Trophoblast cell (in vitro differentiated cells and primary cell): ENCODE results near the gene GADD45G.
A peak's percentile ranks its signal among the peaks of the same experiment; 100 is the strongest.

Source experiments
- DNase-seq, 2 donors: peaks; one replicate each; pipeline ENCODE4 v3.0.0-alpha.2; 2016
- H2AFZ ChIP-seq: 2 replicates; pipeline ENCODE4 v1.6.1; 2013; ENCODE audit warnings: low read length, moderate library complexity, mild to moderate bottlenecking; ENCODE audit not compliant: insufficient read depth, poor library complexity
- H2AK5ac ChIP-seq: 2 replicates; pipeline ENCODE4 v1.6.1; 2013; ENCODE audit warnings: mild to moderate bottlenecking, low read length
- H2BK120ac ChIP-seq: 2 replicates; pipeline ENCODE4 v1.6.1; 2013; ENCODE audit warnings: low read length, mild to moderate bottlenecking, moderate library complexity; ENCODE audit not compliant: insufficient read depth, poor library complexity
- H2BK12ac ChIP-seq: 2 replicates; pipeline ENCODE4 v1.6.1; 2013; ENCODE audit warnings: mild to moderate bottlenecking, low read length, moderate library complexity
- H2BK5ac ChIP-seq: 2 replicates; pipeline ENCODE4 v1.6.1; 2013; ENCODE audit warnings: low read length, low read depth, moderate library complexity, mild to moderate bottlenecking; ENCODE audit not compliant: poor library complexity
- H3K14ac ChIP-seq: 2 replicates; pipeline ENCODE4 v1.6.1; 2013; ENCODE audit warnings: mild to moderate bottlenecking, low read length
- H3K18ac ChIP-seq: 2 replicates; pipeline ENCODE4 v1.6.1; 2013; ENCODE audit warnings: mild to moderate bottlenecking, low read length
- H3K23ac ChIP-seq: 2 replicates; pipeline ENCODE4 v1.6.1; 2013; ENCODE audit warnings: low read length
- H3K27ac ChIP-seq: 2 replicates; pipeline ENCODE4 v1.5.1; 2013; ENCODE audit warnings: low read depth, mild to moderate bottlenecking, inconsistent platforms, low read length, moderate library complexity
- H3K27me3 ChIP-seq: 2 replicates; pipeline ENCODE4 v1.6.1; 2013; ENCODE audit warnings: inconsistent platforms, mild to moderate bottlenecking, low read length, moderate library complexity; ENCODE audit not compliant: insufficient read depth
- H3K36me3 ChIP-seq, 2 experiments: 1 replicate in 1 of 2; 2 replicates in 1 of 2; pipeline ENCODE4 v1.6.1; 2013; ENCODE audit warnings: low read length in 2 of 2, mild to moderate bottlenecking in 2 of 2, moderate library complexity in 1 of 2; ENCODE audit not compliant: insufficient read depth in 2 of 2, control insufficient read depth in 1 of 2
- H3K4ac ChIP-seq: 2 replicates; pipeline ENCODE4 v1.6.1; 2013; ENCODE audit warnings: low read depth, mild to moderate bottlenecking, low read length, moderate library complexity
- H3K4me1 ChIP-seq, 2 experiments: 1 replicate in 1 of 2; 2 replicates in 1 of 2; pipeline ENCODE4 v1.6.1; 2013; ENCODE audit warnings: low read length in 2 of 2, mild to moderate bottlenecking in 2 of 2, moderate library complexity in 1 of 2; ENCODE audit not compliant: insufficient read depth in 2 of 2, control insufficient read depth in 1 of 2
- H3K4me2 ChIP-seq: 2 replicates; pipeline ENCODE4 v1.6.1; 2013; ENCODE audit warnings: inconsistent platforms, mild to moderate bottlenecking, low read length, moderate library complexity
- H3K4me3 ChIP-seq: 2 replicates; pipeline ENCODE4 v1.5.1; 2013; ENCODE audit warnings: mild to moderate bottlenecking, low read depth, low read length, inconsistent platforms
- H3K79me1 ChIP-seq: one replicate; pipeline ENCODE4 v1.6.1; 2013; ENCODE audit warnings: low read length
- H3K79me2 ChIP-seq: 2 replicates; pipeline ENCODE4 v1.6.1; 2013; ENCODE audit warnings: low read length, mild to moderate bottlenecking; ENCODE audit not compliant: control insufficient read depth, insufficient read depth, poor library complexity
- H3K9ac ChIP-seq: 2 replicates; pipeline ENCODE4 v1.6.1; 2013; ENCODE audit warnings: mild to moderate bottlenecking, low read length
- H3K9me3 ChIP-seq: 2 replicates; pipeline ENCODE4 v1.6.1; 2013; ENCODE audit warnings: low read depth, mild to moderate bottlenecking, control low read depth, inconsistent platforms, low read length; ENCODE audit not compliant: insufficient read depth
- H4K12ac ChIP-seq: 2 replicates; pipeline ENCODE4 v1.6.1; 2013; ENCODE audit warnings: low read depth, mild to moderate bottlenecking, low read length, moderate library complexity
- H4K8ac ChIP-seq: 2 replicates; pipeline ENCODE4 v1.6.1; 2013; ENCODE audit warnings: low read depth, mild to moderate bottlenecking, low read length, moderate library complexity
- H4K91ac ChIP-seq: one replicate; pipeline ENCODE4 v1.6.1; 2013; ENCODE audit warnings: low read depth, mild to moderate bottlenecking, low read length, moderate library complexity
- WGBS: extraction: QIAGEN DNeasy Blood & Tissue Kit; methylation state at CpG from one replicate; pipeline ENCODE4 v1.1.7; 2013; ENCODE audit warnings: missing lambda C conversion rate; ENCODE audit not compliant: insufficient read length, insufficient coverage; ENCODE audit errors: extremely low coverage; 5-methylcytosine and 5-hydroxymethylcytosine counted together

The GADD45G gene

DNA sequence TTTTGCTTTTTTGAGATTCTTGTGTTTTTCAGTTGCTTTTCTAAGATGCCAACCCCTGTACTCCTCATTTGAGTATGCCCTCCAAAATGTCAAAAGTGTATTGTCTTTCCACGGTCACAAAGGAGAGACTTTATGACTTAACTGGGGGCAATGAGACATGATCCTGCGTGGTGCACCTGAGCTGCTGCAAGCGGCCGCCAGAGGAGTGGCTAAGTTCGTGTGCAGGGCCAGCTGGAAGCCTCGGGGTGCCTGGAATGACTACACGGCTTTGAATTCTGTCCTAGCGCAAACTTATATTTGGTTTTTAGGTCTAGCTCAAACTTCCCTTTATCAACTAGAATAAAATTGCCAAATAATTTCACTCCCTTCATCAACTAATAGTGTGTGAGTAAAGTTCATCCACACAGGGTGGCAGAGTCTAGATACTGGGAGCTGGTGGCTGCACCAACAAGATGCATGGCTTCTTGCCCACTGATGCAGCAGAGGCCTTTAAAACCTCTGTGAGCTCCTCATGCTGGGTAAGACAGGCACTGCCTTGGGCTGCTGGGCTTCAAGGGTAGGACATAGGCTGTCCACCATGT, 4.7 kb downstream of the GADD45G start:
- Histone ChIP-seq H2BK120ac (no peak overlapping the region), H3K14ac (no peak overlapping the region), H3K4me1 (peaks cover 5 to 15% of the 10 kb centered on the region in 2 experiments), H3K27me3 (no peaks in the 10 kb centered on the region), H3K4ac (no peak overlapping the region), H3K9ac (no peak overlapping the region), H2BK12ac (no peak overlapping the region), H2AFZ (no peak overlapping the region), H3K27ac (no peak overlapping the region), H4K8ac (no peak overlapping the region), H4K12ac (no peak overlapping the region), H3K79me1 (peaks cover 27% of the 10 kb centered on the region), H4K91ac (no peak overlapping the region), H3K23ac (no peak overlapping the region), H2AK5ac (no peak overlapping the region), H3K36me3 (peaks cover 12 to 16% of the 10 kb centered on the region in 2 experiments), H2BK5ac (no peak overlapping the region), H3K79me2 (peaks cover 12% of the 10 kb centered on the region), H3K18ac (no peak overlapping the region), H3K9me3 (peaks cover 7% of the 10 kb centered on the region), H3K4me2 (no peak overlapping the region), H3K4me3 (no peak overlapping the region)
- no peak for DNase-seq
- WGBS = no CpG with 5 or more reads among the region's 8 CpGs

DNA sequence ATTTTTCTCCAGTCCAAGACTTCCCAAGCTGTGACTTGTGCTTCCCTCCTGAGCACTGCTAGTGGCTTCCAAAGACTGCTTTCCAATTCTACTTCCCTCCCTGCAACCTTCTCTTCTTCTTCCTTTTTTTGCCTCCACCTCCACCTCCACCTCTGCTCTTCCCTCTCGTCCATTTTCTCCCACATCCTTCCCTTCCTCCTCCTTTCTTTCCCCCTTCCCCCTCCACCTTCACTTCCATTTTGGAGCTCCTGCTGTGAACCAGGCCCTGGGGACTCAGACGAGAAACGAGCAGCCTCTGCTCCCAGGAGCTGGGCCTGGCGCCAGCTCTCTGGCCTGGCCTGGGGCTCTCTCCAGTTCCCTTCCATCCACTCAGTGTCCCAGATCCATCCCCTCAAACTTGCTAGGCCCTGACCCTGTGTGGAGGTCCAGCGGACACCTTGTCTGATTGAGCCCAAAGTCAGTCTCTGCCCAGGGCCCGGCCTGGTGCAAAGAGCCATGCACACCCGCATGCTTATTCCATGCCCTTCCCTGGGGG, 5.6 kb downstream of the GADD45G start:
- Histone ChIP-seq H3K23ac (no peak overlapping the region), H3K9me3 (peaks cover 7% of the 10 kb centered on the region), H2AFZ (no peak overlapping the region), H3K27me3 (no peaks in the 10 kb centered on the region), H3K4me2 (no peak overlapping the region), H4K91ac (peak overlapping the region; percentile 77), H3K79me1 (peaks cover 24% of the 10 kb centered on the region), H2BK12ac (peak overlapping the region; percentile 19), H3K79me2 (peaks cover 7% of the 10 kb centered on the region), H3K4me3 (no peak overlapping the region), H2BK5ac (no peak overlapping the region), H2BK120ac (peak overlapping the region; percentile 69), H4K12ac (no peak overlapping the region), H3K4ac (no peak overlapping the region), H3K14ac (peak overlapping the region; percentile 58), H4K8ac (no peak overlapping the region), H3K27ac (no peak overlapping the region), H3K18ac (peak overlapping the region; percentile 19), H3K9ac (no peak overlapping the region), H3K4me1 (peaks cover 8 to 17% of the 10 kb centered on the region in 2 experiments), H2AK5ac (peak overlapping the region; percentile 59), H3K36me3 (peaks cover 12 to 13% of the 10 kb centered on the region in 2 experiments)
- no peak for DNase-seq
- WGBS = 100% methylated on average over 1 of the region's 7 CpGs

DNA sequence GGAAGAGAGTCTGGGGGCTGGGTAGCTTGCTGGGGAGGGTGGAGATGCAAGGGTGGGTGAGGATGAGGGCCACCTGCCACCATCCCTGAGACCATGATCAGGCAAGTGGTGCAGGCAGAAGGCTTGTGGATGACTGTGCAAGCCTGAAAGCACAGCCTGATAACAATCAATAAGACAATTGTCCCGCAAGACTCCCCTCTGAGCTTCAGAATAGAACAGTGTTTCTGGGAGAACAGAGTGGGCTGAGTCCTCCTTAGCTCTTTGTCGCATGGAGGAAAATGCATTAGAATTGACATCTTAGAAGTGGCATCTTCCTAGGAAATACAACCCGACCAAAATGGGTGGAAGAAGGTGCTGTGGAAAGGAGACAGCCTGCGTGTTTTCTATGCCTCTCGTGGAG, 6.6 kb downstream of the GADD45G start:
- Histone ChIP-seq H4K12ac (no peak overlapping the region), H3K79me2 (no peaks in the 10 kb centered on the region), H3K14ac (peak overlapping the region; percentile 33), H3K4me3 (no peak overlapping the region), H3K23ac (no peak overlapping the region), H4K91ac (peak overlapping the region; percentile 77), H3K27ac (no peak overlapping the region), H3K18ac (no peak overlapping the region), H2BK120ac (peak overlapping the region; percentile 69), H2BK12ac (peak overlapping the region; percentile 12), H3K4me2 (no peak overlapping the region), H2AFZ (no peak overlapping the region), H4K8ac (no peak overlapping the region), H3K4ac (no peak overlapping the region), H3K9ac (no peak overlapping the region), H2AK5ac (no peak overlapping the region), H2BK5ac (peak overlapping the region; percentile 28), H3K79me1 (peaks cover 17% of the 10 kb centered on the region), H3K36me3 (peaks cover 3% of the 10 kb centered on the region in 2 experiments), H3K9me3 (peaks cover 4% of the 10 kb centered on the region), H3K27me3 (no peaks in the 10 kb centered on the region), H3K4me1 (peaks cover 12 to 20% of the 10 kb centered on the region in 2 experiments)
- DNase-seq = no peak
- WGBS = no CpG with 5 or more reads among the region's 5 CpGs

DNA sequence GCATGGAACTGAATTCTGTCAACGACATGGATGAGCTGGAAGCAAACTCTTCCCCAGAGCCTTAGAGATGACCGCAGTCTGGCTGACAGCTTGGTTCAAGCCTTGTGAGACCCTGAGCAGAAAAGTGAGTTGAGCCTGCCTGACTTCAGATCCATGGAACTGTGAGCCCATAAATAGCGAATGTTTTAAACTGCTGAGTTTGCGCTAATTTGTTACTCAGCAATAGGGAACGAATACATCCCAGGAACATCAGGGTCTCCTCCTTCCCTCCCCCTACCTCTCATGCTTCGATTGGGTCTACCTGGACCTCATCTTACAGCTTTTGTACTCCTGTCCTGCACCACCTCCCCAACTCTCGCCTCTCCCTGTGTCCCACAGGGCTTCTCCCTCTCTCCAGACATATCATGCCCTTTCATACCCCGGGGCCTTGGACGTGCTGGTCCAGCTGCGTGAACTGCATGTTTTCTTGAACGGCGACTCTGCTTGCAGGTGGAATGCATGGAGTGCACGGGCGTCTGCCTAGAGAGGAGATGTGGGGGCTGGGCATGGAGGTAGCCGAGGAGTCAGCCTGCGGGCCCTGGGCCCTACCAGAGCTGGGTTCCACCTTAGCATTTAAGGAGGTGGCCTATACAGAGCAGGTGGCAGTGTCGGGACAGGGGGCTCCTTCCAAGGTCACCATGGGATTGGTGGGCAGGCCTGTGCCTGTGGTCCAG, 7.9 kb downstream of the GADD45G start:
- no peaks in the 10 kb centered on the region for H3K79me2 ChIP-seq
- no peak overlapping the region for H2BK12ac ChIP-seq
- H3K9ac ChIP-seq = no peak overlapping the region
- no peak overlapping the region for H3K4ac ChIP-seq
- no peak overlapping the region for H2BK5ac ChIP-seq
- peaks cover 4% of the 10 kb centered on the region for H3K9me3 ChIP-seq
- H3K4me3 ChIP-seq = no peak overlapping the region
- no CpG with 5 or more reads among the region's 17 CpGs for WGBS
- peak overlapping the region; percentile 45 for H4K91ac ChIP-seq
- no peak overlapping the region for H4K12ac ChIP-seq
- no peaks in the 10 kb centered on the region for H3K27me3 ChIP-seq
- H3K4me1 ChIP-seq = peaks cover 10 to 14% of the 10 kb centered on the region in 2 experiments
- no peak overlapping the region for H3K27ac ChIP-seq
- H3K18ac ChIP-seq = no peak overlapping the region
- peak overlapping the region; percentile 15 for H2BK120ac ChIP-seq
- DNase-seq = peak; percentile 96
- H2AFZ ChIP-seq = no peak overlapping the region
- no peaks in the 10 kb centered on the region for H3K36me3 ChIP-seq
- H3K4me2 ChIP-seq = no peak overlapping the region
- peaks cover 16% of the 10 kb centered on the region for H3K79me1 ChIP-seq
- no peak overlapping the region for H2AK5ac ChIP-seq
- no peak overlapping the region for H3K23ac ChIP-seq
- H3K14ac ChIP-seq = no peak overlapping the region
- H4K8ac ChIP-seq = no peak overlapping the region
